NB4 (cell line): ENCODE data around the gene SLC20A1.
"Not testable (repeated sequence)": the region's sequence is repeated elsewhere in the genome, so short reads cannot be mapped to it uniquely, and the experiment has no call there.

Source experiments
- DNase-seq: peaks from one replicate; pipeline ENCODE4 v3.0.0; 2010; ENCODE audit warnings: low read depth
- H3K4me3 ChIP-seq: one replicate; pipeline ENCODE4 v1.5.1; 2011; ENCODE audit warnings: mild to moderate bottlenecking, low read depth, low read length, moderate library complexity
- CTCF ChIP-seq: IDR thresholded peaks from one replicate; pipeline ENCODE4 v1.5.1; 2012; ENCODE audit warnings: low read depth, low read length
- MYC ChIP-seq: IDR thresholded peaks from 2 replicates; pipeline ENCODE4 v1.6.1; 2011; ENCODE audit warnings: low read depth, low read length
- POLR2A ChIP-seq: IDR thresholded peaks from 2 replicates; pipeline ENCODE4 v1.6.1; 2011; ENCODE audit warnings: mild to moderate bottlenecking; ENCODE audit not compliant: insufficient read length; ENCODE audit errors: extremely low read depth
- TF ChIP-seq, protein P1 (sequence below): IDR thresholded peaks from 2 replicates; pipeline ENCODE4 v1.6.1; 2011; ENCODE audit warnings: low read depth, low read length

The SLC20A1 gene

DNA sequence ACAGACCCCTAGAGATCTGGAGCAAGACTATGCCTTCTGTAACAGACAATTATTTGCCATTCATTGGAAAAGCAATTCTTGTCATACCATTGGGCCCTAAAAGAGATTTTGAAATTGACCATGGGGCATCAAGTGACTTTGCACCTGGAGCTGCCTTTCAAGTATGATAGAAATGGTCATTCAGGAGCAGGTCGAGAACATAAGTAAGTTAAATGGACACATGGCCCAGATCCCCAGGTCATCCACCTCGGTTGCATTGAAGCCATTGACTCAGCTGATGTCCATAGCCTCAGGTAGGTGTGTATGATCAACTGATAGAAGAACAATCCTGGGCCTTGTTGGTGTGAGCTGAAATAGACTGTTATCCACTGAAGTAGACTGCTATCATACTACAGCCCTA, 42.0 kb upstream of the SLC20A1 start:
- H3K4me3 ChIP-seq, result no peak overlapping the region
- no peak for TF ChIP-seq MYC
- TF ChIP-seq CTCF, result no peak
- no peak for TF ChIP-seq POLR2A
- TF ChIP-seq, protein P1, sequence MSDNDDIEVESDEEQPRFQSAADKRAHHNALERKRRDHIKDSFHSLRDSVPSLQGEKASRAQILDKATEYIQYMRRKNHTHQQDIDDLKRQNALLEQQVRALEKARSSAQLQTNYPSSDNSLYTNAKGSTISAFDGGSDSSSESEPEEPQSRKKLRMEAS, result no peak
- no peak for DNase-seq

DNA sequence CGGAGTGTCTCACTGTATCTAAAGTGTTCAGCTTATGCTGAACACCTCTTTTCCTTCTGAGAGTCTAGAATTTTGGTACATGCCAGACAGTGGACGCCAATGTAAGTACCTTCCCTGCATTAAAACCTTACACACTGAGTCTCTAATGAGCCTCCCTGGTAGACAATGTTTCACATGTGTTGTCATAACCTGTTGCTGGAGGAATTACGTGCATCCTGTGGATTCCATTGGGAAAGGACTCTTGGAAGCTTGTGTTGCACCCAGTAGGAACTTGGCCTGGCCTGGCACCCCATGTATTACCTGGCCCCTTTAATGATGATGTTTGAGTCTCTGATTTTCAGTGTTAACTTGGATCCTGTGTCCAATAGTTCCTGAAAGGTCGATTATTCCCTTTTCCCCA, 40.8 kb upstream of the SLC20A1 start:
- no peak overlapping the region for H3K4me3 ChIP-seq
- no peak for TF ChIP-seq CTCF
- TF ChIP-seq, protein P1, result no peak
- TF ChIP-seq POLR2A, result no peak
- TF ChIP-seq MYC, result no peak
- no peak for DNase-seq

GRCh38 chr2:112605926-112606325, 39.8 kb upstream of the SLC20A1 start:
- no peak for TF ChIP-seq MYC
- no peak for TF ChIP-seq CTCF
- TF ChIP-seq, protein P1, result no peak
- no peak for TF ChIP-seq POLR2A
- no peak for DNase-seq
- H3K4me3 ChIP-seq, result no peak overlapping the region

DNA sequence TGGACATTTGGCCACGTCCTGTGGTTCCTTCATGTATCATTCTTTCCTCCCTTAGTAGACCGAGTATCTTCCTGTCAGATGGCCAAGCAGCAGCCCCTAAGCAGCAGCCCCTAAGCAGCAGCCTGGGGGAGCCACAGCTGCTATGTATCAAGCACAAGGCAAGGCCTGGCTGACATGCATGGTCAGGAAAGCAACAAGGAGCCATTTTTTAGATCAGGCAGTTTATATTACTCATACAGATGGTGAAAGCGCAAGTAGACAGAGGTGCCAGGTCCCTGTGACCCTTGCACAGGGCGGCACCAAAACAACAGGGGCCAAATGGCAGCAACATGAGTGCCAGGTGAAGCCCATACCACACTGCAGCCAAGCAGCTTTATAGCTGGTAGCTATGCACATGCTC, 39.2 kb upstream of the SLC20A1 start:
- TF ChIP-seq MYC, result no peak
- TF ChIP-seq POLR2A, result no peak
- TF ChIP-seq CTCF, result no peak
- TF ChIP-seq, protein P1, result no peak
- no peak for DNase-seq
- no peak overlapping the region for H3K4me3 ChIP-seq

DNA sequence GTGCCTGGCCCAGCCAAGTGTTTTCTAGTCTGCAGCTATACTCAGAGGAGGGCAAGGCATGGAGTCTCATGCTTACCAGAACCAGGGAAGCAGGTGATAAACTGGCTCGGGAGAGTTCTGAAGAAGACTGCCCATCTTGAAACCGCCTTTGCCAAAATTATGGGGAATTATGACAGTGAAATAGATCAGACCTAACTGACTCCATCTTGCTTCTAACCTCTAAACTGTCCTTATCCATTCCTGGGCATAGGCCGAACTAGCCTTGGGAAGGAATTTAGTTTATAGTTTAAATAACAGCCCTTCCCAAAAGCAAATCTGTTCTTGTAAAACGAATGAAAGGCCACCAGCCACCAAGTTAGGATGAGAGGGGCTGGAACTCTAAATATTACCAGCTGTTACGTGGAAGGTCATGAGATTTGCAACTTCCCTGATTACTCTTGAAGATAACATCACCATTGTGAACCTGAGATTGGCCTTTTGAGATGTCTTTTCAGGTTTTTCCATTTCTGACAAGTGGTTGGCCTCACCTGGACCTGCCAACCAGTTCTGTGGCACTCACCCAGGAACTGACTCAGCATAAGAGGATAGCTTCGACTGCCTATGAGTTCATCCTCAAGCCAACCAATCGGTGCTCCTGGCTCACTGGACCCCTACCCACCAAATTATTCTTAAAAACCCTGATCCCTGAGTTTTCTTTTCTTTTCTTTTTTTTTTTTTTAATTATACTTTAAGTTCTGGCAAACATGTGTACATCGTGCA, 37.9 kb upstream of the SLC20A1 start:
- DNase-seq, result no peak
- TF ChIP-seq POLR2A, result no peak
- TF ChIP-seq MYC, result no peak
- TF ChIP-seq, protein P1, result no peak
- no peak for TF ChIP-seq CTCF
- no peak overlapping the region for H3K4me3 ChIP-seq

- not testable (repeated sequence) for DNase-seq, H3K4me3 ChIP-seq
Measured at GRCh38 chr2:112609320-112609719, 36.4 kb upstream of the SLC20A1 start.

GRCh38 chr2:112612283-112612682, 33.5 kb upstream of the SLC20A1 start:
- not testable (repeated sequence) for DNase-seq, H3K4me3 ChIP-seq
